KMS-11 (cell line): ENCODE results near the gene GPD1.

Experiments used
- H2AFZ ChIP-seq: fragments of 200-600 bp; sonication (generic); 2 replicates; pipeline ENCODE4 v1.6.1; 2016; ENCODE audit warnings: antibody characterized with exemption, mixed run types, low read depth
- H3K27ac ChIP-seq: fragments of 200-600 bp; sonication (generic); 2 replicates; pipeline ENCODE4 v1.6.1; 2016; ENCODE audit warnings: mild to moderate bottlenecking, mixed run types
- H3K27me3 ChIP-seq: fragments of 200-600 bp; sonication (generic); 2 replicates; pipeline ENCODE4 v1.6.1; 2017; ENCODE audit warnings: mild to moderate bottlenecking, low read depth, mixed run types, moderate library complexity; ENCODE audit not compliant: insufficient read depth
- H3K36me3 ChIP-seq: fragments of 200-600 bp; sonication (generic); 2 replicates; pipeline ENCODE4 v1.6.1; 2017; ENCODE audit warnings: mild to moderate bottlenecking, mixed run types; ENCODE audit not compliant: insufficient read depth
- H3K4me1 ChIP-seq: fragments of 200-600 bp; sonication (generic); 2 replicates; pipeline ENCODE4 v1.6.1; 2016; ENCODE audit warnings: mild to moderate bottlenecking, low read depth, mixed run types; ENCODE audit not compliant: poor library complexity, severe bottlenecking
- H3K4me2 ChIP-seq: fragments of 200-600 bp; sonication (generic); 2 replicates; pipeline ENCODE4 v1.7.0; 2016; ENCODE audit warnings: mild to moderate bottlenecking, mixed run types
- H3K4me3 ChIP-seq: fragments of 200-600 bp; sonication (generic); IDR thresholded peaks from 2 replicates; pipeline ENCODE4 v1.6.1; 2017; ENCODE audit warnings: low read depth, low read length, mixed read lengths; ENCODE audit not compliant: insufficient read depth
- H3K79me2 ChIP-seq: fragments of 200-600 bp; sonication (generic); 2 replicates; pipeline ENCODE4 v1.6.1; 2016; ENCODE audit warnings: low read depth, mixed run types; ENCODE audit not compliant: insufficient read depth
- H3K9ac ChIP-seq: fragments of 200-600 bp; sonication (generic); 2 replicates; pipeline ENCODE4 v1.6.1; 2016; ENCODE audit warnings: mild to moderate bottlenecking, mixed run types
- H4K20me1 ChIP-seq: fragments of 200-600 bp; sonication (generic); 2 replicates; pipeline ENCODE4 v1.6.1; 2016; ENCODE audit warnings: mild to moderate bottlenecking, mixed run types; ENCODE audit not compliant: insufficient read depth
- TF ChIP-seq, protein P1 (sequence below): fragments of 200-600 bp; sonication (generic); conservative IDR thresholded peaks from 2 replicates; pipeline ENCODE4 v1.6.1; 2017; ENCODE audit warnings: low read depth, mild to moderate bottlenecking, antibody characterized with exemption, low read length, moderate library complexity, mixed read lengths

GPD1 gene

DNA sequence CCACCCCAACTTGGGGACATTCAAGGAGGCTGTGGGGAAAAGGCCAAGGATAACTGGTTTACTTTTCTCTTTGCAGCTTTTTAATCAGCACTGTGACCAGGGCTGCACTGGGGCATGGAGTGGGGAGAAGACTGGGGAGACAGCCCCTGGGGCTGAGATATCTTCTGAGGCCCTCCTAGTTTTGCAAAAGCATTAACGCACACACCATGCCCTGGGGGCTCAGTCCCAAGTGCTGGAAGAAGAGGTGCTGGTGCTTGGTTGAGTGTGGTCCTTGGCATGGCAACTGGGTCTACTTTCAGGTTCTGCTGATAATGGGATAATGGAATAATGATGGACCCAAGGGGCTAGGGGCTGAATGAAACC, 28.0 kb upstream of the GPD1 start:
- H3K4me3 ChIP-seq: no peak overlapping the region
- H3K9ac ChIP-seq: no peak overlapping the region
- TF ChIP-seq, protein P1, sequence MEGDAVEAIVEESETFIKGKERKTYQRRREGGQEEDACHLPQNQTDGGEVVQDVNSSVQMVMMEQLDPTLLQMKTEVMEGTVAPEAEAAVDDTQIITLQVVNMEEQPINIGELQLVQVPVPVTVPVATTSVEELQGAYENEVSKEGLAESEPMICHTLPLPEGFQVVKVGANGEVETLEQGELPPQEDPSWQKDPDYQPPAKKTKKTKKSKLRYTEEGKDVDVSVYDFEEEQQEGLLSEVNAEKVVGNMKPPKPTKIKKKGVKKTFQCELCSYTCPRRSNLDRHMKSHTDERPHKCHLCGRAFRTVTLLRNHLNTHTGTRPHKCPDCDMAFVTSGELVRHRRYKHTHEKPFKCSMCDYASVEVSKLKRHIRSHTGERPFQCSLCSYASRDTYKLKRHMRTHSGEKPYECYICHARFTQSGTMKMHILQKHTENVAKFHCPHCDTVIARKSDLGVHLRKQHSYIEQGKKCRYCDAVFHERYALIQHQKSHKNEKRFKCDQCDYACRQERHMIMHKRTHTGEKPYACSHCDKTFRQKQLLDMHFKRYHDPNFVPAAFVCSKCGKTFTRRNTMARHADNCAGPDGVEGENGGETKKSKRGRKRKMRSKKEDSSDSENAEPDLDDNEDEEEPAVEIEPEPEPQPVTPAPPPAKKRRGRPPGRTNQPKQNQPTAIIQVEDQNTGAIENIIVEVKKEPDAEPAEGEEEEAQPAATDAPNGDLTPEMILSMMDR: no peak
- no peak overlapping the region for H3K4me2 ChIP-seq
- H3K36me3 ChIP-seq: no peaks in the 10 kb centered on the region
- no peak overlapping the region for H3K27ac ChIP-seq
- no peaks in the 10 kb centered on the region for H3K79me2 ChIP-seq
- no peaks in the 10 kb centered on the region; the same call in 1 of the 2 replicates for H3K27me3 ChIP-seq
- H2AFZ ChIP-seq: 0 out of 2 replicates have a peak overlapping the region, but pooled peaks have one; percentile 38
- H3K4me1 ChIP-seq: peaks cover 11% of the 10 kb centered on the region
- no peaks in the 10 kb centered on the region for H4K20me1 ChIP-seq

DNA sequence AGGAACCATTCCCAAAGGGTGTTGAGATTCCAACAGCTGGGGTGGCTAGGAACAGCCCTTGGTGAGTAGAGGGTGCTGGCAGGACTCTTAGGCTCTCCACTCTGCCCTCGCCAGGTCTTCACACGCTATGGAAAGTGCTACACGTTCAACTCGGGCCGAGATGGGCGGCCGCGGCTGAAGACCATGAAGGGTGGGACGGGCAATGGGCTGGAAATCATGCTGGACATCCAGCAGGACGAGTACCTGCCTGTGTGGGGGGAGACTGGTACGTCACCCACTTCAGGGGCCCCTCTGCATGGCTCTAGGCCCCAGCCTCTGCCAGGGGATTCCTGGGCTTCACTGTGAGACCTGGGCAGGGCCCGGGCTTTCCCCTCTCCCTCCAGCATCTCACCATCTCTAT, 26.7 kb upstream of the GPD1 start:
- H3K4me2 ChIP-seq: no peak overlapping the region
- H3K27ac ChIP-seq: no peak overlapping the region
- peaks cover 7% of the 10 kb centered on the region for H3K4me1 ChIP-seq
- no peaks in the 10 kb centered on the region for H3K79me2 ChIP-seq
- H3K4me3 ChIP-seq: no peak overlapping the region
- H3K36me3 ChIP-seq: no peaks in the 10 kb centered on the region
- H3K27me3 ChIP-seq: no peaks in the 10 kb centered on the region; the same call in 1 of the 2 replicates
- no peak overlapping the region for H3K9ac ChIP-seq
- no peaks in the 10 kb centered on the region for H4K20me1 ChIP-seq
- H2AFZ ChIP-seq: no peak overlapping the region
- TF ChIP-seq, protein P1: no peak

DNA sequence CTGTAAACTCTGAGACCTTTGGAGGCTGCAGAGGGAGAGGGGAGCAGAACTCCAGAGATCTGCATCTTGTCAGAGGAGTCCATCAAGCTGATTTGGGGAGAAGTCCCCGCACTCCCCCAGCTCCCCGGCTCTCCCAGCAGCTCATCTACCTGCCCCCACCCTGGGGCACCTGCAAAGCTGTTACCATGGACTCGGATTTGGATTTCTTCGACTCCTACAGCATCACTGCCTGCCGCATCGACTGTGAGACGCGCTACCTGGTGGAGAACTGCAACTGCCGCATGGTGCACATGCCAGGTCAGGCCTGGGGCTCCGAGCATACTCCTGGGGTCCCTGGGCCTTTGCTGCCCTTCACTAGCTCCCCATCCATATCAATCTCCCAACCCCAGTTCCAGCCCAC, 25.5 kb upstream of the GPD1 start:
- TF ChIP-seq, protein P1: no peak
- H3K79me2 ChIP-seq: no peaks in the 10 kb centered on the region
- H3K4me1 ChIP-seq: peaks cover 4% of the 10 kb centered on the region
- no peak overlapping the region for H3K9ac ChIP-seq
- H2AFZ ChIP-seq: no peak overlapping the region
- H3K4me2 ChIP-seq: no peak overlapping the region
- no peak overlapping the region for H3K27ac ChIP-seq
- H3K27me3 ChIP-seq: no peaks in the 10 kb centered on the region; the same call in 1 of the 2 replicates
- H3K36me3 ChIP-seq: no peaks in the 10 kb centered on the region
- no peaks in the 10 kb centered on the region for H4K20me1 ChIP-seq
- no peak overlapping the region for H3K4me3 ChIP-seq

DNA sequence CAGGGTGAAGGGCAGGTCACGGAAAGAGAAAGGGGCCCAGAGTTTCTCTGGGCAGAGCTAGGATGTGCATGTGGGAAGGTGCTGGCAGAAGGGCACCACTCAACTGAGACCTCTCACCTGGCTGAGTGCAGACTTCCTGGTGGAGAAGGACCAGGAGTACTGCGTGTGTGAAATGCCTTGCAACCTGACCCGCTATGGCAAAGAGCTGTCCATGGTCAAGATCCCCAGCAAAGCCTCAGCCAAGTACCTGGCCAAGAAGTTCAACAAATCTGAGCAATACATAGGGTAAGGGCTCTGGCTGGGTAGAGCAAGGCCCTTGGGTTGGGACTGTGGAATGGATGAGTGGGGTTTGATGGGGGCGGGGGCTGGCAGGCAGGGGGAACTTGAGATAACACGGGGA, 24.0 kb upstream of the GPD1 start:
- TF ChIP-seq, protein P1: no peak
- Histone ChIP-seq H3K4me3 (no peak overlapping the region), H3K9ac (no peak overlapping the region), H3K4me2 (no peak overlapping the region), H3K27me3 (no peaks in the 10 kb centered on the region; the same call in 1 of the 2 replicates), H2AFZ (no peak overlapping the region), H4K20me1 (no peaks in the 10 kb centered on the region), H3K4me1 (peaks cover 9% of the 10 kb centered on the region), H3K79me2 (no peaks in the 10 kb centered on the region; the same call in 1 of the 2 replicates), H3K36me3 (no peaks in the 10 kb centered on the region), H3K27ac (no peak overlapping the region)
